Mononuclear cell (primary cell): ENCODE data around the gene PXDN. TPM values are rescaled to one million over a fixed set of nuclear protein-coding genes. Genes with fewer than 3 reads are reported as not detected.
"Not testable (repeated sequence)": the region's sequence is repeated elsewhere in the genome, so short reads cannot be mapped to it uniquely, and the experiment has no call there.

Experiments
- H3K27me3 ChIP-seq: 2 replicates; pipeline ENCODE4 v1.6.0; 2011; ENCODE audit warnings: low read length, control low read depth; ENCODE audit not compliant: insufficient read depth
- H3K4me1 ChIP-seq: 2 replicates; pipeline ENCODE4 v1.5.1; 2011; ENCODE audit warnings: mild to moderate bottlenecking, low read length, control low read depth; ENCODE audit not compliant: insufficient read depth
- H3K4me3 ChIP-seq: 2 replicates; pipeline ENCODE4 v1.5.1; 2011; ENCODE audit warnings: mild to moderate bottlenecking, low read length, moderate library complexity
- H3K9me3 ChIP-seq: 2 replicates; pipeline ENCODE4 v1.5.1; 2011; ENCODE audit warnings: low read depth, mild to moderate bottlenecking, control low read depth, low read length
- total RNA-seq: library from RNA; depleted of rRNA; stranded (reverse); fragments of >200 nt; gene quantifications from one replicate; pipeline ENCODE4 v1.2.3, GENCODE V29; 2012

The PXDN gene
- total RNA-seq, 1 donor: 0.94 TPM

DNA sequence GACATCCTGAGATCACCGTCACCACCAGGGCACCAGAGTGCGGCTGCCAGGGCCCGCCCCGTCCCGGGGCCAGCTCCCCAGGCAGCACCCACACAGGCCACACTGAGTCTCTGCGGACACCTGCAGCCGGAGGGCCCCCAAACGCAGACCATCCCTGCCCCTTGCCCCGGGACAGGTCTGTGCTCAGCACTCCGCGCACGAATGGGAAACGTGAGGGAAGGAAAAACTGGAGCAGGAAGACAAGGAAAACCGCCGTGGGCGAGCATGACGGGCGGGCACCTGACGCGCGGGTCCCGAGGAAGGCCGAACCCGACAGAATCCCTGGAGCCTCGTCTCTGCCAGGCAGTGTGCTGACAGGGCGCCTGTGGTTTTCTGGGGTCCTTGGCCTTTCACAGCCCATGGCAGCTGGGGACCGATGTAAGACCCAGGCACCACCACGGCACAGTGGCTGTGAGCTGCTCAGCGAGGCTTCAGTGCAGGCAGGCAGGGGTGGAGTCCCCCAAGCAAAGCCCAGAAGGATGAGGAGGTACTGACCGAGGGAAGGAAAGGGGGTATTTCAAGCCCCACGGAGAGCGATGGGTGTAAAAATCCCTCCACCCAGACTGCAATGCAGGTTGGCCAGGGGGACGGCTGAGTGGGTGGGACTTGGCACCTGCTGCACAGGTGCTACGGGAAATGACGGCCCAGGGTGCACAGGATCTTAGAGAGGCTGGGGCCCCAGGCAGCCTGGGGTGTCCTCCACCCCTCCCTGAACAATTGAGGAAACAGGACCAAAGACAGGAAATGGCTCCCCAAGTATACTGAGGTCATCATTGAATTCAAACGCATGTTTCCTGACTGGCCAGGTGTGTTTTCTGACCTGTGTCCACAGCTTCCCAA, 59.0 kb downstream of the PXDN start:
- Histone ChIP-seq H3K4me3 (no peak overlapping the region), H3K9me3 (no peaks in the 10 kb centered on the region), H3K27me3 (no peaks in the 10 kb centered on the region), H3K4me1 (no peaks in the 10 kb centered on the region)

DNA sequence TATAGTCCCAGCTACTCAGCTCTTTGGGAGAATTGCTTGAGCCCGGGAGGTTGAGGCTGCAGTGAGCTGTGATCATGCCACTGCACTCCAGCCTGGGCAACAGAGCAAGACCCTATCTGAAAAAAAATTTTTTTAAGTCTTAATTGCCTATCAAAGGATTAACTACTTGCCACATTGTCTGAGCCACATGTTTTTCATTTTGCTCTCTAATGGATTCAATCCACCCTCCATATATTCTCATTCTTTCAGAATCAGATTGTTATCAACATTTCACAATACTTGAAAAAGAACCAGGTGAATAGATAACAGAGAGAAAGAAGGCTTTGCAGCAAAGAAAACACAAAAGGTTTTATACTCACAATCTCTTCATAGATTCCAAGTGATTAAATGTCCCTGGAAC, 61.0 kb downstream of the PXDN start:
- H3K4me3 ChIP-seq: no peak overlapping the region
- H3K9me3 ChIP-seq: no peaks in the 10 kb centered on the region
- H3K27me3 ChIP-seq: no peaks in the 10 kb centered on the region
- H3K4me1 ChIP-seq: no peaks in the 10 kb centered on the region

DNA sequence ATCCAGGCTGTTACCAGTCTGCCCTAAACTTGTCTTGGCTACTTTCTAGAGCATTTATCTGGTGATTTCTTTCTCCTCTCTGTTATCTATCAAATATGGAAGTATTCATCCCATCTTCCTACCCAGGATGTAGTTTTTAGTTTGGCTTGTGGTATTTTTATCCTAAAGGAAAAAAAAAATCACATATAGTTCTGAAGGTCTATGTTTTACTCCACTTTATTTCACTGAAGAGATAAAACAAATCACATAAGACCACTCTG, 62.2 kb downstream of the PXDN start:
- Histone ChIP-seq H3K9me3 (no peaks in the 10 kb centered on the region), H3K4me3 (no peak overlapping the region), H3K4me1 (no peaks in the 10 kb centered on the region), H3K27me3 (no peaks in the 10 kb centered on the region)

DNA sequence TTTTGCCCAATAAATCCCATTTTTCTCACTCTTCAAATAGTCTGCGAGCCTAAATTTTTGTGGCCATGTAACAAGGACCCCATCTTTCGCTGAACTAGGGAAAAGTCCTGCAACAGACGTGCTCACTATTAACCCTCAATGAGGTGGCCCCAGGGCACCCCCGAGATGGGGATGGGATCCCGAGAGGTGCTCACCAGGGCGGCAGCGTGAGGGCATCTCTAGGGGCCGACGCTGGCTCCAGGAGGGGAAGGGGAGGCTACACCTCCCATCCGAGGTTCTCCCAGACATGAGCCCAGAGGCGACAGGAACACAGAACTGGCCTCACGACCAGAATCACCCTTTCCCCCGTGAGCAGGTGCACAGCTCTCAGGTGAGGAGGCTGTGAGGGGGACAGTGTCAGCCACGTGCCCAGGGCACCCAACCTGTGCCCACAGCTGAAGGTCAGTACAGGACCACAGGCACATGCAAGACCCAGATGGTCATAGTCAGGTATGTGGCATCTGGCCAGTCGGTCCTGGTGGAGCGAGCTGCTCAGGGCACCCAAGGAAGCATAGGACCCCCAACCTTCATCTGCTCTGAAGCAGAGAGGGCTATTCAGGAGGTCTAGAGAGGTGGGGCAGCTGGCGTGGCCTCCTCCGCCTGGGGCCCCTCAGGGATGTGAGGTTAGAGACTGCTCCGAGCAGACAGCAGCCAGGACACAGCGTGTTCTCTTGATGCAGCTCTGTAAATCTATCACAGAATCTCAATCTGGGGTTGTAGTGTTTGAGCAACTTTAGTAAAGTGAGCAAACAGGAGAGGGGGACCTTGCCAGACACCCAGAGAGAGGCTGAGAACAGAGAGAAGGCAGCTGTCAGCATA, 62.8 kb downstream of the PXDN start:
- no peaks in the 10 kb centered on the region for H3K4me1 ChIP-seq
- no peaks in the 10 kb centered on the region for H3K27me3 ChIP-seq
- H3K4me3 ChIP-seq: no peak overlapping the region
- H3K9me3 ChIP-seq: no peaks in the 10 kb centered on the region

DNA sequence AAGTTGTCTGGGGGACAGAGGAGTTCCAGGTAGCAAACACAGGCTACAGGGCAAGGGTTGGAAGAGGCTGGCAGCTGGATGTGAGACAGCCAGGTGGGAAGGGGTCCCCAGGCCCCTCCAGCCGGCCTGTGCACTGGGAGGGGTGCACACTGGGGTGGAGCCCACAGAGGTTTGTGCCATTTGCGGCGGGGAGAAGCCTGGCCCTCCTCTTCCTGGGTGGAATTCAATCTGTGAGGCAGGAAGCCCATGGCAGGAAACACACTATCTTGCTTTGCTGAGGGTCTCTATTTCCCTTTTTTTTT, 63.3 kb downstream of the PXDN start:
- Histone ChIP-seq H3K27me3 (no peaks in the 10 kb centered on the region), H3K9me3 (no peaks in the 10 kb centered on the region), H3K4me1 (no peaks in the 10 kb centered on the region), H3K4me3 (no peak overlapping the region)

DNA sequence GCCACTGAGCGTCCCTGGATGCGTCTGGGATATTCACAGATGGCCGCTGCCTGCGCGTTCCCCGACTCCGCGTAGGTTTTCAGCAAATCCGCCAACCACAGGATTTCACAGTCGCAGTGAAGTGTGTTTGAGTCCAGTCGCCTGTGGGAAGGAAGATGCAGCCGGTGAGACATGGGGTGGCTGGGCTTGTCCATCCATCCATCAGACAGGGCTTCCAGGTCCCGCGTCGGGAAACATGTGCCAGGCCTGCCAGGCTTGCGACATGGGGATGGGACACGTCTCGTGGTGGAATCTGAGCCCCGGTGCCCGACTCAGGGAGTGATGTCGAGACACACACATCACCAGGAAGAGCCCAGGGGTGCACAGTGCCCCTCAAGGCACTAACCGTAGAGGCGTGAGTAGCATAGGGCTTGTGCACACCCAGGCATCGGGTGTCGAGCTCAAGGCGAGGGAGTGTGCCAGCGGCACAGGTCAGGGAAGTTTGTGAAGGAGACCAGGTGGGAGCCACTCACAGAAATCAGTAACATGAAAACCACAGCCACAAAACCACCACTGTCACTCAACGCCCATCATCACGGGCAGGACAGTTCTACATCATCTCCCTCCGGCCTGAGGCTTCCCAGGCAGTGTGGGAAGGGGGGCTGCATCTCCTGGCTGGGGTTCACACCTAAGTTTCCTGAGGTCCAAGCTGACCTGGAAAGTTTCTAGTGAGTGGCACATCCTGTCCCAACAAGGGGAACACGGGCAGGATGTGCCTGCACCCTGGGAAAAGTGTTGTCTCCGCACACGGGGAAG, 63.9 kb downstream of the PXDN start:
- no peaks in the 10 kb centered on the region for H3K9me3 ChIP-seq
- no peak overlapping the region for H3K4me3 ChIP-seq
- H3K4me1 ChIP-seq: no peaks in the 10 kb centered on the region
- no peaks in the 10 kb centered on the region for H3K27me3 ChIP-seq

DNA sequence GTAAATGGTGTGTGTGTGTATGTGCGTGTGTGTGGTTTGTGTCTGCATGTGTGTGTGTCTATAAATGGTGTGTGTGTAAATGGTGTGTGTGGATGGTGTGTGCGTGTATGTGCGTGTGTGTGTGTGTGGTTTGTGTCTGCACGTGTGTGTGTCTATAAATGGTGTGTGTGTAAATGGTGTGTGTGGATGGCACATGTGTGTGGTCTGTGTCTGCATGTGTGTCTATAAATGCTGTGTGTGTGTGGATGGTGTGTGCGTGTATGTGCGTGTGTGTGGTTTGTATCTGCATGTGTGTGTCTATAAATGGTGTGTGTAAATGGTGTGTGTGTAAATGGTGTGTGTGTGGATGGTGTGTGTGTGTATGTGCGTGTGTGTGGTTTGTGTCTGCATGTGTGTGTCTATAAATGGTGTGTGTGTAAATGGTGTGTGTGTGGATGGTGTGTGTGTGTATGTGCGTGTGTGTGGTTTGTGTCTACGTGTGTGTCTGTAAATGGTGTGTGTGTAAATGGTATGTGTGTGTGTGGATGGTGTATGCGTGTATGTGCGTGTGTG, 64.8 kb downstream of the PXDN start:
- not testable (repeated sequence) for H3K9me3 ChIP-seq, H3K4me3 ChIP-seq, H3K4me1 ChIP-seq, H3K27me3 ChIP-seq

DNA sequence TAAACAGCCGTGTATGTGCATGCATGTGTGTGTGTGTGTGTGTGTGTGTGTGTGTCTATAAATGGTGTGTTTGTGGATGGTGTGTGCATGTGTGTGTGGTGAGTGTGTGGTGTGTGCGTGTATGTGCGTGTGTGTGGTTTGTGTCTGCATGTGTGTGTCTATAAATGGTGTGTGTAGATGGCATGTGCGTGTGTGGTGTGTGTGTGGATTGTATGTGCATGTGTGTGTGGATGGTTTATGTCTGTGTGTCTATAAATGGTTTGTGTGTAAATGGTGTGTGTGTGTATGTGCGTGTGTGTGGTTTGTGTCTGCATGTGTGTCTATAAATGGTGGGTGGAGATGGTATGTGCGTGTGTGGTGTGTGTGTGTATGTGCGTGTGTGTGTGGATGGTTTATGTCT, 65.2 kb downstream of the PXDN start:
- H3K4me1 ChIP-seq, H3K9me3 ChIP-seq, H3K4me3 ChIP-seq, H3K27me3 ChIP-seq: not testable (repeated sequence)

DNA sequence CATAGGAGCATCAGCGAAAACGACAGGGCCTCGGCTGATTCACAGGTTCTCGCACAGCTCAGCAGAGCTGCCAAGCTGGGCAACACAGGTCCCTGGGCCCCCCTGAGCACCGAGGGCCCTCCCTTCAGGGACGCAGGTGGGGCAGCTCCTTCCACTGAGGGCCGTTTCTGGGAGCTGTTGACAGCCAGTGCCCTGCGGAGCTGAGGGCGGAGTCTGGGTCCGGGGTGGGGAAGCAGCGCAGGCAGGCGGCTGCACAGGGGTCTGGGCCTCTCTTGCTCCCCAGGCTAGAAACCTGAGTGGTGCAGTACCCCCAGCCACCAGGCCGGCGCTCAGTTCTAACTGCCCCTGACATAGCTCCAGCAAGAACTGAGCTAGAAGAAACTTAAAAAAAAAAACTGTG, 65.7 kb downstream of the PXDN start:
- H3K4me1 ChIP-seq: no peaks in the 10 kb centered on the region
- H3K27me3 ChIP-seq: no peaks in the 10 kb centered on the region
- no peak overlapping the region for H3K4me3 ChIP-seq
- H3K9me3 ChIP-seq: no peaks in the 10 kb centered on the region

DNA sequence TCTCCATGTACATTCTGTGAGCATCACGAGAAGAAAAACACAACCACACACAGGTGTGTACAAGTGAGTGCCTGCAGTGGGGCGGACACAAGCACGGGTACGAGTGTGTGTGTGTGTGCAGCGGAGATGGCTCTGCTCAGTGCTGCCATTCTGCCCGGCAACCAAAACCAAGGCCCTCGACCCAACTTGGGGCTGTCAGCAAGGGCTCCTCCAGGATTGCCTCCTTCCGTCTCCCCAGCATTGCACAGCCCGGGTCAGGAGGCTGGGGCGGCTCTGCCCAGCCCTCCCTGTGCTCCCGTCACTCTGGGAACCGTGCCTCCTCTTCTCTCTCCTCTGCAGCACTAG, 66.5 kb downstream of the PXDN start:
- no peaks in the 10 kb centered on the region for H3K4me1 ChIP-seq
- no peaks in the 10 kb centered on the region for H3K9me3 ChIP-seq
- no peak overlapping the region for H3K4me3 ChIP-seq
- H3K27me3 ChIP-seq: no peaks in the 10 kb centered on the region

DNA sequence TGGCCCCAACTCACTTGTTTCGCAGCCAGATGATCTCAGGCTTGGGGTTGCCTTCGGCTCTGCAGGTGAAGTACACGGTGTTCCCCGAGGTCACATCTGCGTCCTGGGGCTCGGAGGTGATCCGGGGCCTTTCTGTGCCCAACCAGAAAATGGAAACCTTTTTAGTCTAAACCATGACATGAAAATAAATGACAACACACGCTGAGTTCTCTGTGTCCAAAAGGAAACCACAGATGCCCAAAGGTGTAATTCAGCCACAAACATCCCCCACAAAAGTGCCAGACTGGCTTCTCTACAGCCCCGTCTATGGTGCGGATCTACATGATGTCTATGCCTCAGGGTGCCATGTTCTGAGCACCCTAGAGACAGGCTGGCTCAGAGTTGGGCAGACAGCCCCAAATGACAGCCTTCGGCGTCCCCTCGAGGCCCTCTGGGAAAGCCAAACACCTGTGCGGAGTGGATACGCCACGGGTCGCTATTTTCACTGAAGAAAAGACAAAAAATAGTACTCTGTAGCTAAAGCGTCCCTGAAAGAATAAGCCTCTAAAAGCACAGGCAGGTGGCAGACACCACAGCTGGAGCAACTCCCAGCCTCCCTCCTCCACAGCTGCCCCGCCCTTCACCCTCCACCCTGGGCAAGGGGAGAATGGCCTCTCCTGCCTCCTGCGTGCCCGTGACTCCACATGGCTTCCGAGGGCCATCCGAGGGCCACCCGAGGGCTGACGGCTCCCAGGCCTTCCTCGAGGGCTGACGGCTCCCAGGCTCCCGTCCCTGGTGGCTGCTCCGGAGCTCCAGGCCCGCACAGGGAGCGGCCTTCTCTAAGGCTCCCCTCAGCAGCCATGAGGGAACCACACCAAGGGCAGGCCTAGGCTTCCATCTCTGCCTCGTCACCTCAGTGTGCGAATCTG, 67.1 kb downstream of the PXDN start:
- Histone ChIP-seq H3K9me3 (no peaks in the 10 kb centered on the region), H3K27me3 (no peaks in the 10 kb centered on the region), H3K4me3 (no peak overlapping the region), H3K4me1 (no peaks in the 10 kb centered on the region)

DNA sequence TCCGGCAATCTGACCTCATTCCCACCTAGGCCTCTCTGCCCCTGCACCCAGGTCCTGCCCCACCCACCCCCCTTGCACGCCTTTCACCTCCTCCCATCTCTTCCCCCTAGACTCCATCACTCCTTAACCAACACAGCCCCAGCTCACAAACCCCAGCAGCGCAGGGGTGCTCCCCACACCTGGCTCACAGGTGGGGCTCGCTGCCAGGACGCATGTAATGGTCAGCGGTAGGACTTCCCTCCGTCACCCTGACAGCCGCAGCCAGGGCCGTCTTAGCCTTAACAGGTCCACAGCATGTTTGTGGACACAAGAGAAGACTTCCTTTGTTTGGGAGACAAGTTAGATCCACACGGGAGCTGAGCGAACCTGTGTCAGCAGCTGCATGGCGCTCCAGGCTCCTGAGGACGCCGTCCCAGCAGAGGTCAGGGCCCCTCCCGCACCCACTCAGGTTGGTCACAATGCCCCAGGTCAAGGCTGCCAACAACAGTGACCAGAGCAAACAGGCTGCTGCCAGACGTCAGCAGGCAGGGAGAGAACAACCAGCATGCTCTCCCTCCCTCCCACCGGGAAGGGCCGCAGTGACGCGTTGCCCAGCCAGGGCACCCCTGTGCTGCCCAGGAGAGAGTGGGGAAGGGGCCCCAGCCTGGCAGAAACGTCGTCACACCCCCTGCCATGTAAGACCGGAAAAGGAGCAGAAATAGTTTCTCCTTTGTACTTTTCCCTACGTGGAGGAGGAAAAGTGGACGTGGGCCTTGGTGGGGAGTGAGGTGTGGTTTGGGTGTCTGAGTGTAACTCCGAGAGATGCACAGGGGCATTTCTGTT, 68.0 kb downstream of the PXDN start:
- no peaks in the 10 kb centered on the region for H3K9me3 ChIP-seq
- H3K27me3 ChIP-seq: no peaks in the 10 kb centered on the region
- no peaks in the 10 kb centered on the region for H3K4me1 ChIP-seq
- H3K4me3 ChIP-seq: no peak overlapping the region

DNA sequence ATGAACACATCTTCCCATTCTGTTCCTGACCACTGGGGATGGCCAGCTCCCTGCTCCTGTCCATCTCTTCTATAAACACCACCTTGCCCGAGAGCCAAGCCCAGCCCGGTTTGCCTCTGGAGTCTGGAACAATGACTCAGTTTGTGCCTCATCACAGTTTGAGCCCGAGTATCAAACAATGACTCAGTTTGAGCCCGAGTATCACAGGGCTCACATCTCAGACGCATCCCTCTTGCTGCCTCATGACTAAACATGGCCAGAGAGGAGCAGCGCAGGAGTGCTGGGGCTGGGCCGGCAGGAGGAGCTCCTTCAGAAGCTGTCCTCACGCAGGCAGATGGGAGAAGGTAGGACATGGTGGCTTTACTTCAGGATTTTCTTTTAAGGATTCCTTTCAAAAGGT, 68.7 kb downstream of the PXDN start:
- H3K27me3 ChIP-seq: no peaks in the 10 kb centered on the region
- H3K4me1 ChIP-seq: no peaks in the 10 kb centered on the region
- no peaks in the 10 kb centered on the region for H3K9me3 ChIP-seq
- H3K4me3 ChIP-seq: no peak overlapping the region
